HepG2 (cell line): ENCODE results near the gene NFS1. TPM values are rescaled to one million over a fixed set of nuclear protein-coding genes. Genes with fewer than 3 reads are reported as not detected.

Experiments
- ATAC-seq: fragments of 200-7000 bp; cut with Tn5 transposase; 3 replicates; pipeline ENCODE4 v1.9.1; 2020; ENCODE audit warnings: mild to moderate bottlenecking, moderate library complexity
- BruUV-seq: library from RNA; stranded (reverse); fragments of 400-500 nt; replicated peaks from 2 replicates; lab custom pipeline; 2021; lab: Mats Ljungman, UMichigan
- CTCF ChIA-PET: fragments of 300-600 bp; formaldehyde crosslinking; extraction: SDS; loops from one replicate; lab custom pipeline; 2021; ENCODE audit warnings: low total read pairs, inconsistent platforms, low intra/inter-chr PET ratio; lab: Yijun Ruan, JAX
- POLR2A ChIA-PET: fragments of 350-600 bp; sonication (Branson Sonifier 250); formaldehyde crosslinking; loops from one replicate; lab custom pipeline; 2020; ENCODE audit warnings: antibody characterized with exemption, inconsistent platforms; lab: Yijun Ruan, JAX
- DNase-seq: peaks from one replicate; pipeline ENCODE4 v3.0.0-alpha.2; 2015; ENCODE audit warnings: low spot score
- FAIRE-seq: peaks from 3 replicates; lab custom pipeline; 2011; peaks lifted over from hg19 to GRCh38; lab: Jason Lieb, UNC
- H2AFZ ChIP-seq: one replicate; pipeline ENCODE4 v1.6.1; 2011; ENCODE audit warnings: low read length, inconsistent platforms
- H3K27ac ChIP-seq: fragments of 300-600 bp; 3 replicates; pipeline ENCODE4 v1.8.0; 2011; ENCODE audit warnings: mixed run types, mild to moderate bottlenecking, mixed read lengths, low read length, inconsistent platforms; ENCODE audit not compliant: insufficient read depth; ENCODE audit errors: extremely low read length
- H3K27me3 ChIP-seq, 2 experiments: fragments of 200-600 bp in 1 of 2; 2 replicates in 1 of 2; 3 replicates in 1 of 2; pipeline versions ENCODE4 v1.6.0 to v1.8.0; 2011; ENCODE audit warnings: low read length in 2 of 2, mild to moderate bottlenecking in 2 of 2, moderate library complexity in 2 of 2, inconsistent platforms in 1 of 2; ENCODE audit not compliant: insufficient read depth in 2 of 2, control insufficient read depth in 1 of 2
- H3K36me3 ChIP-seq, 2 experiments: fragments of 200-600 bp in 1 of 2; replicated peaks in 1 of 2; 2 replicates in 1 of 2; 3 replicates in 1 of 2; pipeline versions ENCODE4 v1.5.1 to v1.8.0; 2011; ENCODE audit warnings: low read length in 2 of 2, inconsistent platforms in 1 of 2; ENCODE audit not compliant: insufficient read depth in 2 of 2, control insufficient read depth in 1 of 2
- H3K4me1 ChIP-seq: 2 replicates; pipeline ENCODE4 v1.5.1; 2012; ENCODE audit warnings: low read length, inconsistent platforms; ENCODE audit not compliant: insufficient read depth
- H3K4me2 ChIP-seq: 2 replicates; pipeline ENCODE4 v1.6.0; 2011; ENCODE audit warnings: low read depth, low read length, inconsistent platforms
- H3K4me3 ChIP-seq, 3 experiments: fragments of 200-600 bp in 1 of 3; sonication (generic), shearing (Covaris generic) in 1 of 3; replicated peaks in 1 of 3; 2 replicates each; pipeline ENCODE4 v1.5.1; 2011 to 2016; ENCODE audit warnings: low read length in 3 of 3, inconsistent platforms in 2 of 3, low read depth in 2 of 3, mild to moderate bottlenecking in 2 of 3, control low read depth in 1 of 3, mixed read lengths in 1 of 3; ENCODE audit not compliant: insufficient read depth in 1 of 3
- H3K79me2 ChIP-seq: one replicate; pipeline ENCODE4 v1.6.1; 2011; ENCODE audit warnings: low read length, inconsistent platforms; ENCODE audit not compliant: insufficient read depth
- H3K9ac ChIP-seq: 2 replicates; pipeline ENCODE4 v1.6.0; 2011; ENCODE audit warnings: mild to moderate bottlenecking, low read depth, low read length, inconsistent platforms; ENCODE audit not compliant: insufficient read depth
- H3K9me3 ChIP-seq: 2 replicates; pipeline ENCODE4 v1.5.1; 2012; ENCODE audit warnings: mild to moderate bottlenecking, low read length
- H4K20me1 ChIP-seq: 2 replicates; pipeline ENCODE4 v1.6.0; 2011; ENCODE audit warnings: inconsistent platforms, mild to moderate bottlenecking, low read length, moderate library complexity; ENCODE audit not compliant: insufficient read depth
- ATF7-NPFF ChIP-seq: sonication (generic); formaldehyde crosslinking; IDR thresholded peaks from 2 replicates; pipeline ENCODE4 v1.8.1; 2023; ENCODE audit warnings: mild to moderate bottlenecking, low read depth, missing genetic modification reagents, moderate library complexity
- NFE2L1 ChIP-seq: sonication (generic); formaldehyde crosslinking; IDR thresholded peaks from 2 replicates; pipeline ENCODE4 v1.4.0; 2020; ENCODE audit warnings: missing genetic modification reagents, mild to moderate bottlenecking, borderline replicate concordance
- POLR2AphosphoS2 ChIP-seq: IDR thresholded peaks from 2 replicates; pipeline ENCODE4 v1.6.1; 2011; ENCODE audit warnings: low read depth, low read length, improper control_type of control experiment
- RARA ChIP-seq: IDR thresholded peaks from 2 replicates; pipeline ENCODE4 v1.6.1; 2016; ENCODE audit warnings: missing genetic modification reagents, missing compliant biosample characterization
- SIX4 ChIP-seq: sonication (generic); formaldehyde crosslinking; IDR thresholded peaks from 2 replicates; pipeline ENCODE4 v1.4.0; 2020; ENCODE audit warnings: missing genetic modification reagents
- SSRP1 ChIP-seq: IDR thresholded peaks from 2 replicates; pipeline ENCODE4 v1.6.1; 2016; ENCODE audit warnings: control low read depth
- ZNF264 ChIP-seq: sonication (generic); formaldehyde crosslinking; IDR thresholded peaks from 2 replicates; pipeline ENCODE4 v1.4.0; 2020; ENCODE audit warnings: missing genetic modification reagents
- ZNF441 ChIP-seq: sonication (generic); formaldehyde crosslinking; IDR thresholded peaks from 2 replicates; pipeline ENCODE4 v1.7.0; 2021; ENCODE audit warnings: missing genetic modification reagents, borderline replicate concordance
- ZNF577 ChIP-seq: sonication (generic); formaldehyde crosslinking; IDR thresholded peaks from 2 replicates; pipeline ENCODE4 v1.4.0; 2020; ENCODE audit warnings: mild to moderate bottlenecking, low read depth, missing genetic modification reagents, borderline replicate concordance
- WGBS: methylation state at CpG from one replicate; pipeline ENCODE4 v1.1.6; 2017; ENCODE audit warnings: low lambda C conversion rate; 5-methylcytosine and 5-hydroxymethylcytosine counted together
- in situ Hi-C: cut with HindIII; loops from 2 replicates; pipeline ENCODE4 v1.10.0; 2017; ENCODE audit warnings: low pct_unique_long_range_greater_than_20kb; ENCODE audit not compliant: extremely low pct_ligation_motif_present
- intact Hi-C: fragments of 100-400 bp; cut with micrococcal nuclease; formaldehyde crosslinking; loops from one replicate; pipeline ENCODE4 v1.10.0; 2022; ENCODE audit not compliant: unreplicated experiment
- polyA plus RNA-seq, 8 experiments: library from polyadenylated mRNA; depleted of rRNA in 3 of 8; stranded (reverse) in 7 of 8; unstranded in 1 of 8; fragments of >200 nt; fragmentation: Illumina TruSeq in 4 of 8; extraction: Trizol in 4 of 8; gene quantifications; 2 replicates each; pipeline versions ENCODE4 v1.2.1 to v1.2.3, GENCODE V29; 2011 to 2016; ENCODE audit warnings: low read depth in 4 of 8, missing spikeins in 1 of 8, mixed read lengths in 1 of 8; ENCODE audit not compliant: insufficient read depth in 1 of 8
- total RNA-seq, 5 experiments: library from RNA; depleted of rRNA; stranded (reverse); fragments of >200 nt; fragmentation: Illumina TruSeq; extraction: Trizol; gene quantifications; 2 replicates each; pipeline ENCODE4 v1.2.3, GENCODE V29; 2016; ENCODE audit warnings: low read depth in 1 of 5
- TF ChIP-seq, protein P1 (sequence below): sonication (generic); formaldehyde crosslinking; IDR thresholded peaks from 2 replicates; pipeline ENCODE4; 2020; ENCODE audit warnings: missing genetic modification reagents, mild to moderate bottlenecking, borderline replicate concordance
- TF ChIP-seq, protein P2 (sequence below): sonication (generic); formaldehyde crosslinking; IDR thresholded peaks from 2 replicates; pipeline ENCODE4 v1.8.1; 2023; ENCODE audit warnings: mild to moderate bottlenecking, missing genetic modification reagents, borderline replicate concordance
- TF ChIP-seq, protein P3 (sequence below): sonication (generic); formaldehyde crosslinking; IDR thresholded peaks from 2 replicates; pipeline ENCODE4 v1.8.0; 2022; ENCODE audit warnings: missing genetic modification reagents, mild to moderate bottlenecking, borderline replicate concordance
- TF ChIP-seq, protein P4 (sequence below): sonication (generic); formaldehyde crosslinking; IDR thresholded peaks from 2 replicates; pipeline ENCODE4 v1.5.0; 2020; ENCODE audit warnings: missing genetic modification reagents
- TF ChIP-seq, protein P5 (sequence below): sonication (generic); formaldehyde crosslinking; IDR thresholded peaks from 2 replicates; pipeline ENCODE4 v1.5.0; 2020; ENCODE audit warnings: mild to moderate bottlenecking, missing genetic modification reagents

Gene NFS1
- total and polyA plus RNA-seq, 2 of the 13 experiments (the other 11 are each of a cell fraction or from before 2014, with no cell fraction given), result 65.9 to 88.1 TPM

DNA sequence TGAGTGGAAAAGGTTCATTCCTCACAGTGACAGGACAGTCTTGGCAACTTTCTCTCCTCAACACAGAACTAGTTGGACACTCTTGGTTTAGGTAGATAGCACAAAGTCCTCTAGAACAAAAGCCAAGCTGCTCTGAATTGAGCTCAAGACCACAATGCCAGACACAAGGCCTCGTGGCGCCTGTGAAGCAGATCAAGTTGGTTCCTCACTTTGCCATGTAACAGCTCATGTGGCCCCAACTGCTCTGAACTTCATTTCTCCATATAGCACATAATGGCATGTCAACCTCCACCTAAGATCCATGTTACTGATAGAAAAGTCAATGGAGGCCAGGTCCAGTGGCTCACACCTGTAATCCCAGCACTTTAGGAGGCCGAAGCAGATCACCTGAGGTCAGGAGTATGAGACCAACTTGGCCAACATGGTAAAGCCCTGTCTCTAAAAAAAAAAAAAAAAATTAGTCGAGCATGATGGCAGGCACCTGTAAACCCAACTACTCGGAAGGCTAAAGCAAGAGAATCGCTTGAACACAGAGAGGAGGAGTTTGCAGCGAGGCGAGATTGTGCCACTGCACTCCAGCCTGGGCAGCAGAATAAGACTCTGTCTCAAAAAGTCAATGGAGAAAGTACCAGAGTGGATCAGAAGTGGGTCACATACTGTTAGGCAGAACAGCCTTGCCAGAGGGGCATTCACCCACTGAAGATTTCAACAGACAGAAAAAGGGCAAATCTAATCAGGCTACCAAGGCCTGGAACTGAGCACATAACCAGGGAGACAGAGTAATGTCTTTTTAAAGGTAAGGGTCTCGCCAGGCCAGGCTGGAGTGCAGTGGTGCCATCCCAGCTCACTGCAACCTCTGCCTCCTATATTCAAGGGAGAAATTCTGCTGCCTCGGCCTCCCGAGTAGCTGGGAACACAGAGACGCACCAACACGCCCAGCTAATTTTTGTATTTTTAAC is 21.3 kb upstream of the NFS1 start:
- Histone ChIP-seq H2AFZ (no peak overlapping the region), H4K20me1 (peaks cover 100% of the 10 kb centered on the region), H3K9ac (no peak overlapping the region), H3K36me3 (peaks cover 74 to 97% of the 10 kb centered on the region in 2 experiments), H3K79me2 (peaks cover 92% of the 10 kb centered on the region), H3K9me3 (no peaks in the 10 kb centered on the region), H3K4me3 (no peak overlapping the region), H3K27ac (no peak overlapping the region), H3K4me2 (no peak overlapping the region), H3K27me3 (no peaks in the 10 kb centered on the region), H3K4me1 (0 out of 2 replicates have a peak, but pooled peaks cover 5% of the 10 kb centered on the region)
- peak; percentile 3 for ATAC-seq
- POLR2A ChIA-PET, result interaction anchor here (1.3 to 23.6 kb wide), 6 partner anchors 5 to 179 kb away, joined by 3 to 319 read pairs (median 30); partner anchors contain the start of genes ERGIC3, NFS1, RBM39 and ROMO1
- intact Hi-C loops (no loop called here), in situ Hi-C loops (no loop called here)
- no peak for DNase-seq
- WGBS, result 97% methylated on average over 13 of the region's 13 CpGs
- FAIRE-seq, result no peak
- BruUV-seq, result no TSS peak
- CTCF ChIA-PET, result no interaction called here
- TF ChIP-seq, protein P1, sequence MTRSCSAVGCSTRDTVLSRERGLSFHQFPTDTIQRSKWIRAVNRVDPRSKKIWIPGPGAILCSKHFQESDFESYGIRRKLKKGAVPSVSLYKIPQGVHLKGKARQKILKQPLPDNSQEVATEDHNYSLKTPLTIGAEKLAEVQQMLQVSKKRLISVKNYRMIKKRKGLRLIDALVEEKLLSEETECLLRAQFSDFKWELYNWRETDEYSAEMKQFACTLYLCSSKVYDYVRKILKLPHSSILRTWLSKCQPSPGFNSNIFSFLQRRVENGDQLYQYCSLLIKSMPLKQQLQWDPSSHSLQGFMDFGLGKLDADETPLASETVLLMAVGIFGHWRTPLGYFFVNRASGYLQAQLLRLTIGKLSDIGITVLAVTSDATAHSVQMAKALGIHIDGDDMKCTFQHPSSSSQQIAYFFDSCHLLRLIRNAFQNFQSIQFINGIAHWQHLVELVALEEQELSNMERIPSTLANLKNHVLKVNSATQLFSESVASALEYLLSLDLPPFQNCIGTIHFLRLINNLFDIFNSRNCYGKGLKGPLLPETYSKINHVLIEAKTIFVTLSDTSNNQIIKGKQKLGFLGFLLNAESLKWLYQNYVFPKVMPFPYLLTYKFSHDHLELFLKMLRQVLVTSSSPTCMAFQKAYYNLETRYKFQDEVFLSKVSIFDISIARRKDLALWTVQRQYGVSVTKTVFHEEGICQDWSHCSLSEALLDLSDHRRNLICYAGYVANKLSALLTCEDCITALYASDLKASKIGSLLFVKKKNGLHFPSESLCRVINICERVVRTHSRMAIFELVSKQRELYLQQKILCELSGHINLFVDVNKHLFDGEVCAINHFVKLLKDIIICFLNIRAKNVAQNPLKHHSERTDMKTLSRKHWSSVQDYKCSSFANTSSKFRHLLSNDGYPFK (CRISPR knock-in tag), result 0 out of 2 replicates have a peak, but pooled peaks have one; percentile 20
- TF ChIP-seq SIX4 (CRISPR knock-in tag) (no peak), RARA (CRISPR knock-in tag) (no peak), SSRP1 (no peak), ZNF577 (CRISPR knock-in tag) (no peak), NFE2L1 (CRISPR knock-in tag) (0 out of 2 replicates have a peak, but pooled peaks have one; percentile 18), ZNF441 (CRISPR knock-in tag) (no peak), ZNF264 (CRISPR knock-in tag) (no peak), POLR2AphosphoS2 (peak; percentile 75), ATF7-NPFF (no peak)
- TF ChIP-seq, protein P2, sequence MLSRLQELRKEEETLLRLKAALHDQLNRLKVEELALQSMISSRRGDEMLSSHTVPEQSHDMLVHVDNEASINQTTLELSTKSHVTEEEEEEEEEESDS (CRISPR knock-in tag), result no peak
- TF ChIP-seq, protein P3, sequence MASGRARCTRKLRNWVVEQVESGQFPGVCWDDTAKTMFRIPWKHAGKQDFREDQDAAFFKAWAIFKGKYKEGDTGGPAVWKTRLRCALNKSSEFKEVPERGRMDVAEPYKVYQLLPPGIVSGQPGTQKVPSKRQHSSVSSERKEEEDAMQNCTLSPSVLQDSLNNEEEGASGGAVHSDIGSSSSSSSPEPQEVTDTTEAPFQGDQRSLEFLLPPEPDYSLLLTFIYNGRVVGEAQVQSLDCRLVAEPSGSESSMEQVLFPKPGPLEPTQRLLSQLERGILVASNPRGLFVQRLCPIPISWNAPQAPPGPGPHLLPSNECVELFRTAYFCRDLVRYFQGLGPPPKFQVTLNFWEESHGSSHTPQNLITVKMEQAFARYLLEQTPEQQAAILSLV (CRISPR knock-in tag), result no peak
- TF ChIP-seq, protein P4, sequence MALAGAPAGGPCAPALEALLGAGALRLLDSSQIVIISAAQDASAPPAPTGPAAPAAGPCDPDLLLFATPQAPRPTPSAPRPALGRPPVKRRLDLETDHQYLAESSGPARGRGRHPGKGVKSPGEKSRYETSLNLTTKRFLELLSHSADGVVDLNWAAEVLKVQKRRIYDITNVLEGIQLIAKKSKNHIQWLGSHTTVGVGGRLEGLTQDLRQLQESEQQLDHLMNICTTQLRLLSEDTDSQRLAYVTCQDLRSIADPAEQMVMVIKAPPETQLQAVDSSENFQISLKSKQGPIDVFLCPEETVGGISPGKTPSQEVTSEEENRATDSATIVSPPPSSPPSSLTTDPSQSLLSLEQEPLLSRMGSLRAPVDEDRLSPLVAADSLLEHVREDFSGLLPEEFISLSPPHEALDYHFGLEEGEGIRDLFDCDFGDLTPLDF (CRISPR knock-in tag), result no peak
- TF ChIP-seq, protein P5, sequence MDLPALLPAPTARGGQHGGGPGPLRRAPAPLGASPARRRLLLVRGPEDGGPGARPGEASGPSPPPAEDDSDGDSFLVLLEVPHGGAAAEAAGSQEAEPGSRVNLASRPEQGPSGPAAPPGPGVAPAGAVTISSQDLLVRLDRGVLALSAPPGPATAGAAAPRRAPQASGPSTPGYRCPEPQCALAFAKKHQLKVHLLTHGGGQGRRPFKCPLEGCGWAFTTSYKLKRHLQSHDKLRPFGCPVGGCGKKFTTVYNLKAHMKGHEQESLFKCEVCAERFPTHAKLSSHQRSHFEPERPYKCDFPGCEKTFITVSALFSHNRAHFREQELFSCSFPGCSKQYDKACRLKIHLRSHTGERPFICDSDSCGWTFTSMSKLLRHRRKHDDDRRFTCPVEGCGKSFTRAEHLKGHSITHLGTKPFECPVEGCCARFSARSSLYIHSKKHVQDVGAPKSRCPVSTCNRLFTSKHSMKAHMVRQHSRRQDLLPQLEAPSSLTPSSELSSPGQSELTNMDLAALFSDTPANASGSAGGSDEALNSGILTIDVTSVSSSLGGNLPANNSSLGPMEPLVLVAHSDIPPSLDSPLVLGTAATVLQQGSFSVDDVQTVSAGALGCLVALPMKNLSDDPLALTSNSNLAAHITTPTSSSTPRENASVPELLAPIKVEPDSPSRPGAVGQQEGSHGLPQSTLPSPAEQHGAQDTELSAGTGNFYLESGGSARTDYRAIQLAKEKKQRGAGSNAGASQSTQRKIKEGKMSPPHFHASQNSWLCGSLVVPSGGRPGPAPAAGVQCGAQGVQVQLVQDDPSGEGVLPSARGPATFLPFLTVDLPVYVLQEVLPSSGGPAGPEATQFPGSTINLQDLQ (CRISPR knock-in tag), result no peak
